Skeletal muscle satellite cell (primary cell): ENCODE results near the gene CCDC142.
"Not testable (repeated sequence)": the region's sequence is repeated elsewhere in the genome, so short reads cannot be mapped to it uniquely, and the experiment has no call there.

Experiments used
- H3K27me3 ChIP-seq: 2 replicates; pipeline ENCODE4 v1.7.0; 2013; ENCODE audit warnings: low read length; ENCODE audit not compliant: control insufficient read depth, insufficient read depth
- H3K36me3 ChIP-seq: 2 replicates; pipeline ENCODE4 v1.7.0; 2013; ENCODE audit warnings: mild to moderate bottlenecking, control low read depth, low read length; ENCODE audit not compliant: insufficient read depth
- H3K4me1 ChIP-seq: 2 replicates; pipeline ENCODE4 v1.7.0; 2013; ENCODE audit warnings: low read length; ENCODE audit not compliant: control insufficient read depth, insufficient read depth
- H3K4me2 ChIP-seq: 2 replicates; pipeline ENCODE4 v1.7.0; 2013; ENCODE audit warnings: mild to moderate bottlenecking, low read length
- H3K4me3 ChIP-seq: 2 replicates; pipeline ENCODE4 v1.7.0; 2013; ENCODE audit warnings: low read length
- H3K9ac ChIP-seq: 2 replicates; pipeline ENCODE4 v1.7.0; 2013; ENCODE audit warnings: mild to moderate bottlenecking, low read depth, low read length, moderate library complexity
- H3K9me3 ChIP-seq: replicated peaks from 2 replicates; pipeline ENCODE4 v1.7.0; 2013; ENCODE audit warnings: mild to moderate bottlenecking, control low read depth, low read length

The CCDC142 gene

DNA sequence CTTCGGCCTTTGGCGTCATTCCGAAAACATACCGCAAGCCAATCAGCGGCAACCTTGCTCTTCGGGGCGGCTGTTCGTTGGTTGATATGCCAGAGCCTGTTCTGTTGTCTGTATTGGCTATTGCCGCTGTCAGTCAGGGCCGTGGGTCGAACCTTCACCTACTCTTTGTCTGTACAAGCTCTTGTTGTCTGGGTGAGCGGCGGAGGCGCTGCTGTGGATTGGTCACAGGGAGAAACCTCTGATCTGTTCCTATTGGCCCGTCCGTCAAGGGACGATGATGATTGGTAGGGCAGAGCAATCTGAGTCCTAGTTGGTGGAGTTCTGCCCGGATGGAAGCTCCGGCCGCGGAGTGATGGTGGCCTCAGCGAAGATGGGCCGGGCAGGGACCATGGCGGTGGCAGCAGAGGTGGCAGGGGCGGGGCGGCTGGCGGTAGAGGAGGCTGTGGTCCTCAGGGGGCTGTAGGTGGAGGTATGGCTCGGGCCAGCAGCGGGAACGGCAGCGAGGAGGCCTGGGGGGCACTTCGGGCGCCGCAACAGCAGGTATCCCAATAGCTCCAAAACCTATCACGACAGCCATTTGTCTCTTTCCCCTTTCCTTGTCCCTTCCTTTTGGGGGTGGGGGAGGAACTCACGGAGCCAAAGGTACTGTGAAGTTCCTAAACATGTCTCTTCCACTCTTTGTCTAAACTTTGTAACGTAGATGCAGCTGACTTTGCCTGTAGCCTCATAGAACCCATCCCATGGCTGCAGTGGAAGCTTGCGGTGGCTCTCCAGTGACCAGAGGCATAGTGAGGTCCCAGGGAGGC, 24.5 kb downstream of the CCDC142 start, which contains the start of gene WBP1:
TSS of gene WBP1 (plus strand) at position 307 of the 806 bp plus-strand sequence. CDS start at position 472, 165 bp downstream.
- Histone ChIP-seq H3K9ac (peak within 1 kb of the TSS; percentile 91), H3K4me1 (peaks cover 25% of the 10 kb centered on the region), H3K4me2 (peak within 1 kb of the TSS; percentile 93), H3K9me3 (no peaks in the 10 kb centered on the region), H3K4me3 (peak within 1 kb of the TSS; percentile 95), H3K27me3 (no peaks in the 10 kb centered on the region), H3K36me3 (peaks cover 25% of the 10 kb centered on the region)

DNA sequence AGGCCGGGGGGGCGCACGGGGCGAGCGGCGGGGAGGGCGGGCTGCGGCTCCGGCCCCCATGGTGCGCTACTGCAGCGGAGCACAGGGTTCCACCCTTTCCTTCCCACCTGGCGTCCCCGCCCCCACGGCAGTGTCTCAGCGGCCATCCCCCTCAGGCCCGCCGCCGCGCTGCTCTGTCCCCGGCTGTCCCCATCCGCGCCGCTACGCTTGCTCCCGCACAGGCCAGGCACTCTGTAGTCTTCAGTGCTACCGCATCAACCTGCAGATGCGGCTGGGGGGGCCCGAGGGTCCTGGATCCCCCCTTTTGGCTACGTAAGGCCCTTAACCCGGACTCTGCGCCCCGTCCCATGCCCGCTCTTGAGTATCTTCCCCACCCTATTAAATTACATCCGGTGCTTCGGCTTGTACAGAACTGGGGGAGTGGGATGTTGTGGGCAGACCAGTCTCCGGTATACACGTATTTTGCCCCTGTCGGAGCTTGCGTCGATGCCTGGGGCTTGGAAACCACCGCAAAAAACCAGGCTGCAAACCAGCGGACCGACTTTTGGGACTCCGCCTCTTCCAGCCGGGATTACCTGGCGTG, 25.2 kb downstream of the CCDC142 start:
- H3K4me1 ChIP-seq = peaks cover 25% of the 10 kb centered on the region
- H3K27me3 ChIP-seq = no peaks in the 10 kb centered on the region
- H3K9ac ChIP-seq = peak overlapping the region; percentile 77
- H3K9me3 ChIP-seq = no peaks in the 10 kb centered on the region
- H3K36me3 ChIP-seq = peaks cover 21% of the 10 kb centered on the region
- H3K4me3 ChIP-seq = peak overlapping the region; percentile 67
- H3K4me2 ChIP-seq = peak overlapping the region; percentile 81

DNA sequence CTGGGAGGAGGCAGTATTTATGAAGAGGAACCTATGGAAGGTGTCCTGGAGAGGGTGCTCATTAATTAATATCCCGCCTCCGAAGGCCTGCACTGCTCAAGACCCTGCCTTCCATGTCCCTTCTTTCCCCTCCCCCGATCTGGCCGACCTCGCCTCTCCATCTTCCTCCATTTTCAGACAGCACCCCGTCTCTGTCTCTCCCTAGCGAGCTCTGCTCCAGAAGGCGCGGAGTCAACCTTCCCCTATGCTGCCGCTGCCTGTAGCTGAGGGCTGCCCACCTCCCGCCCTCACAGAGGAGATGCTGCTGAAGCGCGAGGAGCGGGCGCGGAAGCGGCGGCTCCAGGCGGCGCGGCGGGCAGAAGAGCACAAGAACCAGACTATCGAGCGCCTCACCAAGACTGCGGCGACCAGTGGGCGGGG, 25.7 kb downstream of the CCDC142 start:
- H3K4me2 ChIP-seq = peak overlapping the region; percentile 81
- peaks cover 16% of the 10 kb centered on the region for H3K36me3 ChIP-seq
- H3K4me1 ChIP-seq = peaks cover 25% of the 10 kb centered on the region
- H3K9ac ChIP-seq = peak overlapping the region; percentile 68
- no peaks in the 10 kb centered on the region for H3K9me3 ChIP-seq
- H3K4me3 ChIP-seq = peak overlapping the region; percentile 67
- no peaks in the 10 kb centered on the region for H3K27me3 ChIP-seq

DNA sequence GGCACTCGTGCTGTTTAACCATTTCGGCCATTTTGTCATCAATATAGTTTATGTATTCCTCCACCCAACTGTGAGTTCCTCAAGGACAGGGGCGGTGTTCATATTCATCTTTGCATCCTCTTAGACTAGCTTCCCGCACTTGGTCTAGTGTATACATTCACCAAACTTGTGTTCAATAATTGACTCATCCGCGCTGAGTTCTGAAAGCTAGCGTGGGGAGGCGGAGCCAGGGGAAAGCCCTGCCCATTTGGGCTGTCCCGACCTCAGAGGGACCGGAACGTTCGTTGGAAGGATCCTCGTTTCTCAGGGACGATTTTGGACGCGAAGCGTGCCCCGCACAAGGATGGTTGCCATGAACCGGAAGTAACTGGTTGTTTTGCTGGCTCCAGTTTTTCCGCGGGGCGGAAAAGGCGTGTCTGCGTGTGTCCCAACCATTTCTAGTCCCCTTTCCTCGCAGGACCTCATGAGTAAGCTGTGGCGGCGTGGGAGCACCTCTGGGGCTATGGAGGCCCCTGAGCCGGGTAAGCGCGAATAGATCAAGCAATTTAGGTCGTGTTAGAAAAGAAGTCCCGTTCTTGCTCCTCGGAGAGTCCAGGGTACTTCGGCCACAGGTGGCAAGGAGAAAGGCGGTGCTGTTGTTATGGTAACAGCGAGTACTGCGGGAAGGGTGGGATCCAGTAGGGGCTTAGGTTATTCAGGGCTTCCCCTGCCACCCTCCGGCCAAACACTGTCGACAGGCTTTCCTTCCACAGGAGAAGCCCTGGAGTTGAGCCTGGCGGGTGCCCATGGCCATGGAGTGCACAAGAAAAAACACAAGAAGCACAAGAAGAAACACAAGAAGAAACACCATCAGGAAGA, 27.9 kb downstream of the CCDC142 start, which contains the start of gene INO80B:
TSS of gene INO80B (plus strand) at position 434 of the 858 bp plus-strand sequence. CDS start at position 464, 30 bp downstream.
- H3K27me3 ChIP-seq = no peaks in the 10 kb centered on the region
- peak within 1 kb of the TSS; percentile 96 for H3K4me2 ChIP-seq
- peaks cover 5% of the 10 kb centered on the region for H3K36me3 ChIP-seq
- H3K4me3 ChIP-seq = peak within 1 kb of the TSS; percentile 90
- peaks cover 25% of the 10 kb centered on the region for H3K4me1 ChIP-seq
- H3K9ac ChIP-seq = peak within 1 kb of the TSS; percentile 85
- H3K9me3 ChIP-seq = no peaks in the 10 kb centered on the region

DNA sequence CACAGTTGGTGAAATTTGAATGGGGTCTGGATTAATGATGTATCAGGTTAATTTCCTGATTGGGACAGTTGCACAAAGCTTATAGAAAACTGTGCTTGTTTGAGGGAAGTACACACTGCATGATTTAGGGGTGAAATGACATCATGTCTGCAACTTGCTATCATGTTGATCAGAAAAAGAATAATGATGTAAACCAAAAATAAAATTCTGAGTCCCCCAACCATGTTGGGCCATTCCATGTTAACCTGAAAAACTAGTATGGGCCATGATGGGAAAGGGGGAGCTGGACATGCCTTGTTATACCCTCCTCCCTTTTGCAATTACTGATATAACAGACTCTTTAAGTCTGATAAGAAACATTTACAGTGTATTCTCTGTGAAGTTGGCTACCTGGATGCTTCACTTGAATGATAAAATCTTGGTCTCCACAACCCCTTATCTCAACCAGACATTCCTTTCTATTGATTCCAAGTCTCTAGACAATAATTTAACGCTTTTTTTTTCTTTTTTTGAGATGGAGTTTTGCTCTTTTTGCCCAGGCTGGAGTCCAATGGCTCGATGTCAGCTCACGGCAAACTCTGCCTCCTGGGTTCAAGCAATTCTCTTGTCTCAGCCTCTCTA, 32.1 kb downstream of the CCDC142 start:
- Histone ChIP-seq H3K9ac (no peak overlapping the region), H3K9me3 (no peaks in the 10 kb centered on the region), H3K36me3 (no peaks in the 10 kb centered on the region), H3K4me1 (peaks cover 9% of the 10 kb centered on the region), H3K27me3 (no peaks in the 10 kb centered on the region), H3K4me3 (no peak overlapping the region), H3K4me2 (no peak overlapping the region)

DNA sequence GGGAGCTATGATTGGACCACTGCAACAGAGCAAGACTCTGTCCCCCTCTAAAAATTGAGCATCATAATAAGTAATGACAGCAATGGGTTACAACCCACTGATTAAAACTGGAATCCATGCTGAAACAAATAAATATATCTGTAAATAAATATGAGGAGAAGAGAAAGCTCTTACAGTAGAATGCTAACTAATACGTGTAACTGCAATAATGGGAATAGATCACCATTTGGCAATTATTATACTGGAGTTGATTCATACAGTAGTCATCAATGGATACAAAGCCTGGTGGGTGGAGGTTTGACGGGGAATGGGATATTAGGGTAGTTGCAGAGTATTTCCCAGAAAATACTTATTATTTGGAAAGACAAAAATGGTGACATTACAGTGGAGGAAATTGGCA, 34.0 kb downstream of the CCDC142 start:
- H3K9me3 ChIP-seq = no peaks in the 10 kb centered on the region

DNA sequence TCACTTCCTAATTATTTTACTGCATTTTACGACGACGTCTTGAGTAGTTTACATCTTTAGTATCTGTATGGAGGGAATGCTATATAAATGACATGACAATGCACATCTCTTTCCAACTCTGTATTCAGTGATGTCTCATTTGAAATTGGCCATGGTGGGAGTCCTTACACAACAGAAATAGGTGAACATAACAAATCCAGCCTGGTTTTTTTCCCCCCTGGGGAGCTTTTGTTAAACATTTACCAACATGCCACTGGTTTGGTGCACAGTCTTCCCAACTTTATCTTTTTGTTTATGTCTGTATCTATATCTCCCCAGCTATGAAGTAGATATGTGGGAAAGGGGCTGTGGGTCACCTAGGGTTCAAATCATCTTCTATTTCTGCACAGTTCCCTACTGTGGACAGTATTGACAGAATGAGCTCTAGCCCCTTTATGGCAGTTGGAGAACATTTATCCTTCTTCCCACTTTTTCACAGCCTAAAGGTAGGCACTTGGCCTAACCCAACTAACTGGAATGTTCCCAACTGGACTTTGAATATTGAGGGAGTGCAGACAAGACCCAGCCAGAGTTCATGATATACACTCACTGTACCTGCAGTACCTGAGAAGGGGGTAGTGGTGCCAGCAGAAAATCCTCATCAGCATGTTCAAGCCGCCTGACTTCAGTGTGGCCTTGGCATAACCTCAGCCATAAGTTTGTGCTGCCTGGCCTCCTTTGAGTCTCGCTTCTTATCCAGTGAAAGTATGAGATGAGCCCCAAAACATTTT, 35.4 kb downstream of the CCDC142 start:
- H3K4me3 ChIP-seq = no peak overlapping the region

More for the DNA sequence above, 34.0 kb downstream of the CCDC142 start:
- peaks cover 8% of the 10 kb centered on the region for H3K27me3 ChIP-seq
- no peak overlapping the region for H3K4me2 ChIP-seq
- H3K4me1 ChIP-seq = peaks cover 9% of the 10 kb centered on the region
- no peaks in the 10 kb centered on the region for H3K36me3 ChIP-seq
- no peak overlapping the region for H3K4me3 ChIP-seq
- no peak overlapping the region for H3K9ac ChIP-seq

DNA sequence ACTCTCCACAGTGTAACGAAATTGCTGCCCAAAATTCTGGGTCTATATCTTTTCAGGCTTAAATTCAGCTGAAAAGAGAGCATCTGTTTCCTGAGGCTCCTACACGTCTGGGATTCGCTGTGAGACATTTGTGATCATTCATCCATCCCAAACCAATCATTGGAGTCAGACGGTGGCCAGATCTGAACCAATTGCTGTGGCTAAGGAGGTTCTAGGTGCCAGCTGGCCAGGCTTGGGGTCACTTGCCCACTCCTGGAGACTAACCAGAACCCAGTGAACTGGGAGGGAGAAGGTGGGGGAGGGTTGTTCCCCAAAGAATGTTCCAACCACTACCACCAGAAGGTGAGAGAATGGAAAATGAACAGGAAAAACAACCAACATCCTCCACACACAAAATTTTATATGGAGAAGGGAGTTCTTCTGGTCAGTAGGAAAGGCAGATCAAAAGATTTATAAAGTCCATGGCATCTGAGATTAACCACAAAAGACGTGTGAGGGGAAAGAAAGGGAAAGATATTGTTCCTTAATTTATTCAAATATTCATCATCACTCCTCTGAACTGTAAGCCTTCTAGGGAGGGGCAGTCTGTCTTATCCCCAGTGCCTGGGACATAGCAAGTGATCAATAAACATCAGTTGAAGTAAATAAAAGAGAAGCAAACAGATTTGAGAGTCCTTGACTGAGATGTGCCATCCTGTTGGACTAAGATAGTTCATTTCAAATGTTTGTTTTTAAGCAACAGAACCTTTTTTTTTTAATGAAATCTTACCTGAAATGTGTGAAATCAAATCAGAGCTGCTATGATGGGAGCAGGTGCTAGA, 38.1 kb downstream of the CCDC142 start:
- H3K27me3 ChIP-seq = peaks cover 19% of the 10 kb centered on the region
- peaks cover 25% of the 10 kb centered on the region for H3K4me1 ChIP-seq
- peak overlapping the region; percentile 50 for H3K4me2 ChIP-seq
- no peak overlapping the region for H3K4me3 ChIP-seq
- no peak overlapping the region for H3K9ac ChIP-seq
- H3K9me3 ChIP-seq = no peaks in the 10 kb centered on the region
- no peaks in the 10 kb centered on the region for H3K36me3 ChIP-seq

More for the DNA sequence above, 35.4 kb downstream of the CCDC142 start:
- Histone ChIP-seq H3K9me3 (no peaks in the 10 kb centered on the region), H3K9ac (no peak overlapping the region), H3K36me3 (no peaks in the 10 kb centered on the region), H3K27me3 (peaks cover 8% of the 10 kb centered on the region), H3K4me2 (no peak overlapping the region), H3K4me1 (peaks cover 10% of the 10 kb centered on the region)

DNA sequence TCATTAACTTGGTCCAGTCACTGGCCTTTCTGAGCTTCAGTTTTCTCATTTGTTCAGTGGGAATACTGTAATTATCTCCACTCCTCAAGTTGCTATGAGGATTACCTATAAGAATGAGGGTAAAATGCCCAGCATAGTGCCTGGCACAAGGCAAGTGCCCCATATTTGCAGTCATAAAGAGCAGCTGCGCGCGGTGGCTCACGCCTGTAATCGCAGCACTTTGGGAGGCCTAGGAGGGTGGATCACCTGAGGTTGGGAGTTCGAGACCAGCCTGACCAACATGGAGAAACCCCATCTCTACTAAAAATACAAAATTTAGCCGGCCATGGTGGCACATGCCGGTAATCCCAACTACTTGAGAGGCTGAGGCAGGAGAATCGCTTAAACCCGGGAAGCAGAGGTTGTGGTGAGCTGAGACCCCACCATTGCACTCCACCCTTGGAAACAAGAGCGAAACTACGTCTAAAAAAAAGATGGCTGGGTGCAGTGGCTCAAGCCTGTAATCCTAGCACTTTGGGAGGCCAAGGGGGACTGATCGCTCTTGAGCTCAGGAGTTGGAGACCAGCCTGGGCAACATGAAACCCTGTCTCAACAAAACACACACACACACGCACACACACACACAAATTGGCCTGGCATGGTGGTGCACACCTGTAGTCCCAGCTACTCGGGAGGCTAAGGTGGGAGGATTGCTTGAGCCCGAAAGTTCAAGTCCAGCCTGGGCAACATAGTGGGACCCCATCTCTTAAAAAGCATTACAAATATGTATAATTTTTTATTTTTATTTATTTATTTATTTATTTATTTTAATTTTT, 40.1 kb downstream of the CCDC142 start:
- H3K36me3 ChIP-seq, H3K9ac ChIP-seq, H3K9me3 ChIP-seq, H3K4me3 ChIP-seq: not testable (repeated sequence)
- Histone ChIP-seq H3K4me2 (peak overlapping the region; percentile 43), H3K4me1 (peaks cover 45% of the 10 kb centered on the region), H3K27me3 (peaks cover 19% of the 10 kb centered on the region)
